ENCODE results near the gene ANKRD11.

ANKRD11 gene

DNA sequence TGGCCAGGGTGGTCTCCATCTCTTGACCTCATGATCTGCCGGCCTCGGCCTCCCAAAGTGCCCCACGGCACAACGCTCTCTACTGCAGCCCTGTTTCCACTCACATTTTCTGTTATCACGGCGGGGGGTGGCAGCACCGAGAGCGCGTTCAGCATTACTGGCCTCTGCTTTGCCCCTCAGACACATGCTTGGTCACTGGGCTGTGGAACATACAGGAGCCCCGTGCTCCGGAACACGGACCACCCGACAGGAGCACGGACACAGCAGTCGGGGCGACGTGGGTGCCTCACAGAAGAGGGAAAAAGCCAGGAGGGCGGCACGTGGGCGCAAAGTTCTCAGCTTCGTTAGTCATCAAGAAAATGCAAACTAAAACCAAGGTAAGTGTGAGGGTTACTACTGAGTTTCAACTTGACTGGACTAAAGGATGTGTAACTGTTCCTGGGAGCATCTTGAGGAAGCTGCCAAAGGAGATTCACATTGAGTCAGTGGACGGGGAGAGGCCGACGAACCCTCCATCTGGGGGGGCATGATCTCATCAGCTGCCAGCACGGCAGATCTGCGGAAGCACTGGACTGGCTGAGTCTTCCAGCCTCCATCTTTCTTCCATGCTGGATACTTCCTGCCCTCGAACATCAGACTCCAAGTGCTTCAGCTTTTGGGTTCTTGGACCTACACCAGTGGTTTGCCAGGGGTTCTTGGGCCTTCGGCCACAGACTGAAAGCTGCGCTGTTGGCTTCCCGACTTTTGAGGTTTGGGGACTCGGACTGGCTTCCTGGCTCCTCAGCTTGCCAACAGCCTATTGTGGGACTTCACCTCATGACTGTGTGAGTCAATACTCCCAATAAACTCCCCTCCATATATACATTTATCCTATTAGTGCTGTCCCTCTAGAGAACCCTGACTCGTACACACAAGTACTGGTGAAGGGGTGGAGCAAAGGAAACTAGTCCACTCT, 166.0 kb downstream of the ANKRD11 start:
- peak; percentile 73 for DNase-seq

DNA sequence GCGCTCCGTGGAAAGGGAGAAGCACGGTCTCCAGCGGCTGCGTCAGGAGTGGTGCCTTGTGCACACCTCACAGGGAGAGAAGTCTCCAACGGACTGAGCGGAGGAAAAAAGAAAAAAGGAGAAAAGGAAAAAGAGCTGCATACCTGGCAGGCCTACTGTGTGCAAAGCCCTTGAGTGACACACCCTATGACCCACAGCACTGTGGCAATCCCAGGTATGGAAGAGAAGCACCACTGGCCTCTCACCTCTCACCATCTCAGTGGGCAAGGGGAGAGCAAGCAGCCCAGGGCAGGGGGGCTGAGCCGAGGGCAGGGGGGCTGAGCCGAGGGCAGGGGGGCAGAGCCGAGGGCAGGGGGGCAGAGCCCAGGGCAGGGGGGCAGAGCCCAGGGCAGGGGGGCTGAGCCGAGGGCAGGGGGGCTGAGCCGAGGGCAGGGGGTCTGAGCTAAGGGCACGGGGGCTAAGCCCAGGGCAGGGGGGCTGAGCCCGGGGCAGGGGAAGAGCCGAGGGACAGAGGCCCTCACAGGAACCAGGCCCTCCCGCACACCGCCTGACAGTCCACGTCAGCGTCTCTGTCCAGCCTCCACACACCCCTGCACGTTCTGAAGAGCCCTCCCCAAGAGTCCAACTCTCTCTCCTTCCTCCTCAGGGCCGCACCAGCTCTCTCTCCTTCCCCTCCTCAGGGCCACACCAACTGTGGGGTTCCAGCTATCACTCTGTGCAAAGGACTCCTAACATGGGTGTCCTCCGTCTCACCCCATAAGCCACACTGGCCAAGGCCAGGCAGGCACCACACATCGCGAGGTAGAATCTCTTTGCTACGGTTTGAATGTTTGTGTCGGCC, 167.0 kb downstream of the ANKRD11 start:
- no peak for DNase-seq

DNA sequence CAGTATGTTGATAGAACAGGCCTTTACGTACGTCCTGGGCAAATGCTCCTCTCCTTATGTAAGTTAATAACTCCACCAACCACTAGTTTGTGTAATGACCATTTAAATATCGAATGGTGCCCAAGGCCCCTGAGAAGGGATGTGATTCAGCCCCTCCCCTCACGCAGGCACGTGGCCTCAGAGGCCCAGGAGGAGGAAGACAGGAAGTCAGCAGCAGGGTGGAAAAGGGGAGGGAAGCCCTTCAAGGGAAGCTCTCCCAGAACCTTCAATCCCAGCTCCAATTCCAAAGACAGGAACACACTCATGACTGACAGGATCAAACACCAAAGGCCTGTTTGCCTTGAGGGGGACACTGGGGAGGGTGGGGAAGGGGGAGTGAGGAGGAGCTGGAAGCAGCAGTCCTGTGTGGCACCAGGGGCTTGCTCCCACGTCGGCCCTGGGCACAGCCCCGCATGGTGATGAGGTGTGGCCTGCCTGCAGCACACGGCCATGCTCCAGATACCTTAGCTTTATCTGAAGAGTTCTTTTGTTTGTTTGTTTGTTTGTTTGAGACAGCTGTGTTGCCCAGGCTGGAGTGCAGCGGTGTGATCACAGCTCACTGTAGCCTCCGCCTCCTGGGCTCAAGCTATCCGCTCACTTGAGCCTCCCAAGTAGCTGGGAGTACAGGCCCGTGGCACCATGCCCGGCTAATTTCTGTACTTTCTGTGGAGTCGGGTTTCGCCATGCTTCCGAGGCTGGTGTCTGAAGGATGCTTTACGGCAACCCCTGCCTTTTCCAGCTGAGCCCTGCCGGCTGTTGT, 167.8 kb downstream of the ANKRD11 start:
- DNase-seq = peak; percentile 80

DNA sequence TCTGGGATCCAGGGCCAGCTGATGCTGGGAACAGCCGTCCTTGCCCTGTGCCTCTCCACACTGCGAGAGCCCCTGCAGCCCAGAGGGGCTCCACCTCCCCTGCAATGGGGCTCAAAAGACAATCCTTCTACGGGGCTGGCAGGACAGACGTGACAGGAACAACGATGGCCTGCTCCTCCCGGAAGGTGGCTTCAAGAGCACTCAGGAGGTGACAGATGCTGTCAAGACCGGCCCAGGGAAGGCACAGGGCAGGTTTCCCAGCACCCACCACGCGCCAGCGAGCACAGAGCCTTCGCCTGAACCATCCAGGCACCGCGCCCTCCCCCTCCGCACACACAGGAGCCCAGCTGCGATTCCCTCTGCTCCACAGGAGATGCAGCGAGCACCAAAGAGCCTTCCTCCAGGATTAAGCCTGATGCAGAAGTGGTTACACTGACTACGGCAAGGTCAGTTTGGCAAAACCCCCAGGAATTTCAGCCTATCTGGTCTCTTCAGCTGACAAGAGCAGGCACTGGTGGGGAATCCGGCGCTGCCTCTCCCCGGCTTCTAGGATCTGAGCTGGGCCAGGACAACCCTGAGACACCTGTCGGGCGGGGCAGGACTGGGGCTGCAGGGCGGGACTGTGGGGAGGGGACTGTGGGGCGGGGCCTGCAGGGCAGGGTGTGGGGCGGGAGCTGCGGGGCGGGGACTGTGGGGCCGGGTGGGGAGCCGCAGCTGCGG, 169.4 kb downstream of the ANKRD11 start:
- DNase-seq = no peak

DNA sequence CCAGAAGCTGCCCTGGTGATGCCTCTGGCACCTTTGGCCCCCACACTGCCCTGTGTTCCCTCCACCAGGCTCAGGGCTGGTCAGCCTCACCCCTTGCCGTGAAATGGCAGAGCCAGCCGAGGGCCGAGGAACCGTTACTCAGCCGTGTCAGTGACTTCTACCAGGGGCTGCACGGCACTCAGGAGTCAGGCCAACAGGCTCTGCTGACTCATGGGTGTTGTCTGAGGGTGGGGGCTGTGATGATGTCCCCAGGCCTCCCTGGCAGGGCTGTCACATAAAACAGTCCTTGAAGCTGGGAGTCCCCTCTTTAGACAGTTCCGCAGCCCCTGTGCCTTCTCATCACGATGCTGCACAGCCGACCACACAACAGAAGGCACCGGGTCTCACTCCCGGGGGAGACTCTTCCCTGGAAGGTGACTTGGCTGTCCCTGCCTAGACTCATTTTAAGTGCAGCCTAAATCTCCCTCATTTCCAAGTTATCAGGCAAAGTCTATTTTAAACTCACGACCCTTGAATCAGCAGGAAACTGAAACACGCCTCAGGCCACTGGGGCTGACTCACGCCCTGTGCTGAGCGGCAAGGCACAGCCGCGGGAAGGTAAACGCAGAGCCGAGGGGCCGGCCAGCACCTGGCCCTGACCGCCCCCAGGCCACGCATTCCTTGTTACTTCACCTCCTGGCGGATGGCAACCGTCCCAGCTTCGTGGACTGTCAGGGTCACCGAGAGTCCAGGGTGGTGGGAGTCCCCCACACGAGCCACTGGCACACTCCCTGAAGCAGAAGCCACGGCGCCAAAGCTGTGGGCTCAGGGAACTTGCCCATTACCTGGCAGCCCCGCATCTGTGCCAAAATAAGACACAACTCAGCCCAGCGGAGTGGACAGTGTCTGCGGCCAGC, 170.2 kb downstream of the ANKRD11 start:
- DNase-seq = peak; percentile 91

DNA sequence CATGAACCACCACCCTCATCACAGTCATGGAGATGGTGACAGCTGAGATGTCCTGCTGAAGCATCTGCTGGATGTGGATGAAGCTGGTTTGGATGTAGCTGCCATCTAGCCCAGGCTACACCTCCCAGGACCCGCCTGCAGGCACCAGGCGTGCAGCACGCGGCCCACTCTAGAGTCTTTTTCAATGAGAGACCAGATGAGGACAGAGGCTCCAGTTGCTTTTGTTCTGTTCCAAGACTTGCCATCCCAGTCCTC, 170.8 kb downstream of the ANKRD11 start:
- no peak for DNase-seq

DNA sequence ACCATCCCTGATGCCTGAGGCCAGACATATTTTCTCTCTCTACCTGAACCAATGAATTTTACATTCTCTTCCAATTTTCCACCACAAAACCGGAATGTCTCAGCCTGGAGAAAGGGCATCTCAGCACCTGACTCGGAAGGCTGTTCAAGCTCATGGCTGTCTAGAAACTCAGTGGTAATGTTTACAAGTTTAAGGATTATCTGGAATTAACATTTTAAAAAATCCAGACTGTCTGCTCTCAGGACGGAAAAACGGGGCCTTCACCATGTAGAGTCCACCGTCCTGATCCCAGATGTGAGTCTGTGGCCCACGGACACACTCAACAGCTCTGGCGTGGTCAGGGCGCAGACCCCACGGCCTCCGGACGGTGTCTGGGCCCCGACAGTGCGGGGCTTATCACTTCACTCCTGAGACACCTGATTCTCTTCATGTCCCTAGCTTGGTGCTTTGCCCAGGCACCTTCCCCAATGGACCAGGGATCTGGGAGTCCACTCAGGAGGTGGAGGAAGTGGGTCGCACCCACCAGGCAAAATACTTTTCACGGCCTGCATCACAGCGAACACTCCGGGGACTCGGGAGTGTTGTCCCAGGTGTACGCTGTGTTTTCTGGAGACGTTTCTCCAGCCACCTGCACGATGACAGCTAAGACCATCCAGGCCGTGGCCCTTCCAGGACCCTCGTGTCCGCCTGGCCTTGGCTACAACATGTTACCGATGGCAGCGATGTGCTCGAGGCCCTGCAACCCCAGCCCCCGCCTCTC, 171.3 kb downstream of the ANKRD11 start:
- no peak for DNase-seq

DNA sequence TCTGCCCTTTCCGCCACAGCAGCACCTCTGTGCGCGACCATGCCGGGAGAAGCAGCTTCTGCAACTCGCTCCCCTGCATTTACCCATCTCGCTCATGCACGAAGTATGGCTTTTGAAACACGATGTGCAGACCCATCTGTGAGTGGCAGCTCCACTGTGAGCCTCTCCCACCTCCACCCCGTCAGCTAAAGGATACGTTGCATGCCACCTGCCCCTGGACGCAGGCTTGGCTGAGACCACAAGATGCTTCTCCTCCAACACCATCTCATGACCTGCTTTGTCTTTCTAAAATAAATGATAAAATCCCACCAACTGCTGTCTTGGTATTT, 172.0 kb downstream of the ANKRD11 start:
- no peak for DNase-seq

DNA sequence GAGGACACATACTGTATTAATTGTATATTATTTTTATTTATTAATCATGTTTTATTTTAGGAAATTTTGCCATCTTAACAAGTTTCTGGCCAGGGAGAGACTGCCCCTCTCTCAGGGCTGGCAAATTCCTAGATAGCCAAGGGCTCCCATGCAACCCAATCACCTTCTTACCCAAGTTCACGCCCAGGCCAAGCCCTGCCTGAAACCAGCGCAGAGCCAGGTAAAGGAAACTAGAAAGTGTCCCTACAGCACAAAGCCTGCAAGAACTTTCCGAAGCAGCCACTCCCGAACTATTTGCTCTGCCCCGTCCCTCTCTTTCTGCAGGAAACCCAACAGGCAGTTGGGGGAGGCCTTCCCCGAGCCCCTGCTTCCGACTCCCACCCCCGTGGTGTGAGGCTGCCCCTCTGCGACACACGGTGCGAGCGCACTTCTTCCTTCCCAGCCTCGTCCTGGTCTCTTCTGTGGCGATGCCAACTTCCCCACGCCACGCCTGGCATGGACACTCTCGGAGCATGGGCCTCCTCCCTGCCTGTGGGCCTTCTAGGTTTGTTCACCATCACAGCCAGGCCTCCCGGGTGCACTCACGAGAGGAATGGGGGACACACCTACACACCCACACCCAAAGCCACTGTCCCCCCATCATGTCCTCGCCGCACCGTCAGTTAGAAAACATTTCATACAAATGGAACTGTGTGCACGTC, 172.5 kb downstream of the ANKRD11 start:
- DNase-seq = no peak

DNA sequence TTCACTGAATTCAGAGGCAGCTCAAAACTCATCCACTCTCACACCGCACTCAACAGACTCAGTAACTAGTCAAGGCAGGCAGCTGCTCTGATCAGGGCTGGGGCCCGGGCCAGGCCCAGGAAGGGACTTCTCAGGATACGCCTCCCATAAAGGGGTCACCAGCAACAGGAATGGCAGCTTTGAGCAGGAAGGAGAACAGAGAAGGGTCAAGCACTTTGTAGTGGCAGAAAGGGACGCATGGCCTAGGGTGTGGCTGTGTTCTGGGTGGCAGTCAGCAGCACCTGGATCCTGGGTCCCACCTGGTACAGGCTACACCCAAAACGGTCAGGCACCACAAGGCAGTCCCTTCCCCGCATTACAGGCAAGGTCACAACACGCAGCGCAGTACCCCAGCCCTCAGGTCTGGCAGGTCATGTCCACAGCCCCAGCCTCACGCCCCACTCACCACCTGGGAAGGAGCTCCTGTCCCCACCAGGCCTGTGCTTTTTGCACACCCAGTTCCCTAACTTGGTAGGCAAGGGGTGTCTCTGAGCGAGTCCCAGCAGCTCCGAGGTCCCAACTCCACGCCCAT, 173.2 kb downstream of the ANKRD11 start:
- no peak for DNase-seq

DNA sequence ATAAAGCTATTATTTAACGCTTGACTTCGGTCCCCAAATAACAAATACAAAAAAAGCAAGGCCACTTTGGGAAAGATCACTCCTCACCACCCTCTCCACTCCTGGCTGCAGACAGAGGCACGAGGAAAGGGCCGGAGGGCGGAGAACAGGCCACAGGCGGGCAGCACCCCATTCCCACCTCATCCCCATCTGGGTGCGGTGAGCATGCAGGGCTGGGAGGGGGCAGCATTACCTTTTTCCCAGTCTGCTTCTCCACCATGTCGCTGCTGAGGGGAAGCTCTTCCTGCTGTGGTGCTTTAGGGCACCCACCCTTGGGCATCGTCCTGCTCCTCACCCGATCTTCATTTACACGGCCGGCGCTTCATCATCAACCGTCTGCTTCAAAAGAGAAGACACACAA, 173.7 kb downstream of the ANKRD11 start:
- DNase-seq = no peak

DNA sequence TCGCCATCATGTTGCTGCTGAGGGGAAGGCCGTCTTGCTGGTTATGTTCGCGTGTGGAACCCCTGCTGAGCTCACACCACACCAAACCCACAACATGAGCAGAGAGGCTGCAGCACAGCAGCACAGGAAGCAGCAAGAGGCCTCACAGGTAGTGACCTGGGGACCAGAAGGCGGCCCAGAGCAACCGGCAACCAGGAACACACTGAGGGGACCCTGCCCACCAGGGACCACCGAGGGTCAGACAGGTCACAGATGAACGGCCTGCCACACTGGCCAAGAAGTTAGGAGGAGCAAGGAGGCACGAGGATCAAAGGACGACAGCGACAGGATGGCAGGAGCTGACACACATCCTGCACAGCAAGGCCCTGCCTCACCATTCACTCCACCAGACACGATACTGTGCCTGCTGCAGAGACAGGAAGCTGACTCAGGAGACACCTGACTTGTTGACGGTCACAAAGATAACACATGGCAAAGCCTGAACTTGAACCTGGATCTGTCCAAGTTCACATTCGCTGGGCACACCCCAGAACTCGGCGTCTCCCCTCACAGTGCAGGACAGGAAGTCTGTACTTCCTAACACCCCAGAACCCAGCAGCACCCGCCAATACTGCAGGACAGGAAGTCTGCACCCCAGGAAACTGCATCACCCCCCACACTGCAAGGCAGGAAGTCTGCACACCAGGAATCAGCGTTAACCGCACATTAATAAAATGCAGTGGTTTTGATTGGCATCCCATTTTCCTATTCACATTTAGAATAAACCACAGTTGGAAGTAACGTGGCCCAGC, 174.4 kb downstream of the ANKRD11 start:
- peak; percentile 89 for DNase-seq

DNA sequence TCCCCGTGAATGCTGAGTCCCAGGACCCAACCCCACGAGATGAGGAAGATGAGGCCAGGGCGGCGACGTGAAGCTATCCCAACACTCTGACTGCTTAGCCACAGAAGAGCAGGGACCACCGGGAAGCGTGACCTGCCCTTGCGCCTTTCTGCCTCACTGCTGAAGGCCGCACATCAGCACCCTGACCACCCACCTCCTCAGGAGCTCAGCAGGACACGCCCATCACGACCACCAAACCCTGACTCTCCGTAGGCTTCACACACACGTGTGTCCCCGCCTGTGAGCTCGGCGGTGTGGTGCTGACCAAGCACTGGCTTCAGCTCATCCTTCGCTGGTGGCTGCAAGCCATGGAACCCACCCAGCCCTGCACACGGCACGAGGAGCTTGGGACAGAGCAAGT, 175.1 kb downstream of the ANKRD11 start:
- no peak for DNase-seq

DNA sequence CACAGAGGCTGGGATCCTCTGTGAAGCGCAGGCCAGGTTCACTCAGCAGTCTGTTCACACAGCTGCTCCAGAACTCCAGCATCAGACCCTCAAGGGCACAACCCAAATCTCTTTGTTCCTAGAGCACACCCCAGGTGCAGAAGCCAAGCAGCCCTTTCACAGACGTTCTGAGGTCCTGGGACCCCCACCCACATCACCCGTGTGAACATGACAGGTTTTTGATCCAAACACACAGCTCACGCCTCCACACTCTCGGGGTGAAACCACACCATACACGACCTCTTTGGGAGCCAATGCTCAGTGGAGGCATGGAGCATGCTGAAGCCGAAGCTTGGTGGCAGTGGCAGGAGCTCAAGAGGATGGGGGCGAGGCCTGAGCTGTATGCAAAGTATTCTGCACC, 175.5 kb downstream of the ANKRD11 start:
- DNase-seq = no peak

DNA sequence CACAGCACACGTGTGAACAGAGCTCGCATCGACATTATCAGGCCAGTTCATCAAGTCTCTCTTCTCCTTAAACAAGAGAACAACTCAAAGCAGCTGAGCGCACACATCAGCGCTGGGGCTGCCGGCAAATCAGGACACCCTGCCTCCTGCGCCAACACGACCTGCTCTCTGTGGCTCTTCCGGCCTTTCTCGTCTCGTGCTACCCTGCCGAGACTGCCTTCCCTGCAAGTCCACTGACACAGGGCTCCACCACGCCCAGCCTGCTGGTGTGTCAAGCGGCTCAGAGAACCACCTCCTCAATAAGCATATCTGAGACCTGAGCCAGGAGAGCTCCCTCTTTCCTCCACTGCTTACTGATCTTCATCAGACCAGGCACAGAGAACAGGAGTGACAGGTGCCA, 176.0 kb downstream of the ANKRD11 start:
- no peak for DNase-seq

DNA sequence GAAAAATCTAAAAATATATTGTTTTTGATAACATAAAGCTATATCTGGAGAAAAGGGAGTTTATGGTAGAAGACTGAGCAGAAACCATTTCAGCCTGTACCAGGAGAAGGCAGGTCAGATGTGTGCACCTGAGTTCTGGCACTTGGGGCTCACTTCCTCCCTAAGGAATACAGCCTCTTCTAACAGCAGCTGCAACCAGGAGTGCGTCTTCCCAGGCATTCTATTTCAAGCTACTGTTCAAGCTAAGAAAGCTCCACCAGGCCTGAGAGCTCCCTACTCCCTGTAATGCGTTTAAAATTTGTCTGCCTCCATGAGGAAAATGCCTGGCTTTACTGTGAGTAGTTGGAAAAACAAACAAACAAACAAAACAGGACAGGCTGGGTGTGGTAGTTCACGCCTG, 176.8 kb downstream of the ANKRD11 start:
- no peak for DNase-seq

DNA sequence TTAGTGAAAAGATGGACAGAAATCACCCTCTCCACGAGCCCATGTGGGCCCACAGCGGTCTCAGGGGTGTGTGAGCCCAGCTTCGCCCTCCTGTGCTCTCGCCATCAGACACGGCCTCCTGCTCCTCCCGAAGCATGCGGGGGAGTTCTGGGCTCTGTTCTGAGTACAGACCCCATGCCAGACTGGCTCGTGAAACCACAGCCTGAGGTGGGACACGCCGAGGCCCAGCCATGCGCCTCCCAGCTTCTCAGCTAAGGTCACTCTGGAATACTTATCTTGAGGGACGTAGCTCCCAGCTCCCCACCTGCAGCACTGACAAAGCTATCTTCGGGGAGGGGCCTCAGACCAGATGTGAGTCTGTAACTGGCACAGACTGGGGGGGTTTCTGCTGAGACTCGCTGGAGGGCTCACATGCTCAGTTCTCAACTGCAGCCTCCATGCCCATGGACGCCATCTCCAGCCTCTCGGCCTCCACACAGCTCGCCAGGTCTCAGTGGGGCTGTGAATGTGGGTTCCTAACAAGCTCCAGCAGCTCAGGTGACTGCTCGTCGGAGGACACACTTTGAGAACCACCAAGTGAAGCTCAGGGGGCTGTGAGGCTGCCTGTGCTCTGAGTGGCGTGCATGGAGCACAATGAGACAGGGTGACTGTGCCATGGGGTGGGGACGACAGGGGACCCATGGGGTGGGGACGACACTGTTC, 177.6 kb downstream of the ANKRD11 start:
- DNase-seq = no peak

DNA sequence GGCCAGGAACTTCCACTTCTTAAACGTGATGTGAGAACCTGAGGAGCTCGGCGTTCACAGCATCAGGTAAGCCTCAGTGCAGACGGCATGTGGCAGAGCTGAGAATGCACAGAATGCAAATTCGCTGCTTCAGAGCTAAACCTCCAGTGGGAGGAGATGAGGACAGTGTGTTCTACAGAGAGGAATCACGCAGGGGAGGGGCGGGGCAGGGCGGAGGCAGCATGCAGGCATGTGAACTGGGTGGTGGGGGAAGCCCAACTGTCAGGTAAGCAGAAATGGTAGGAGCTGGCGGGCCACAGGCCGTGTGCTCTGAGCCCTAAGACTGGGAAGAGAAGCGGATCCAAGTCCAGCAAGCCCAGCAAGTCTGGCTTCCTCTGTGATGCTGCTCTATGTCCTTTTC, 178.2 kb downstream of the ANKRD11 start:
- DNase-seq = no peak
